Fibroblast of skin of left quadriceps (primary cell): ENCODE data around the gene C20orf202.

Source experiments
- DNase-seq, 2 experiments: peaks; one replicate each; pipeline ENCODE4 v3.0.0-alpha.2; 2013; ENCODE audit warnings: low read depth in 2 of 2

The C20orf202 gene

DNA sequence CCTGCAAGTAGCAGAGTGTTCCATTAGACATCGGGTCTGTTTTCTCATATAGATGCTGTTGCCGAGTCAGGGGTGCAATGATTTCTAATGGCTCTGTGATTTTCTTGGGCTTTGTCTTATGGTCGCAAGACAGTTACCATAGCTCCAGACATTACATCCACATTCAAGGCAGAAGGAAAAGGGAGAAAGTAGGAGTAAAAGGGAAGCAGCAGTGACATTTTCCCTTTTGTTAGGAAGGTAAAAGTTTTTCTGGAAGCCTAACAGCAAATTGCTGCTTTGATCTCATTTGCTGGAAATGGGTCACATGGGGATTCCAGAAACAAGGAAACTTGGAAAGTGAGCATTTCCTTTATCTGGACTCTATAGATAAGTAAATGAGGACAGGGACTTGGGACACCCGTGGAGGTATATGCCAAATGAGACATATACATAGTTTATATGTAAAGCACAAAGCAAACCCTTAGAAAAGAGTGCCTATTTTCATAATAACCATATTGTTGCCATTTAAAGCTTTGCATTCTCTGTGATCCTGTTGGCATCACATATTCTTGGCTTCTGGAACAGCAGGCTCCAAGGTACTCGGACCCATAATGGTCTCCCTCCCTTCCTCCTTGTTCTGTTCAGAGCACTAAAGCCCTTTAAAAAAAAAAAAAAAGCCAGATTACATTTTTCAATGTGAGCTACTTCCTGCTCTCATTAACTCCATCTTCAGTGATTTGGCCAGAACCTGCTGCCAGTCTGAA, at the start of gene C20orf202:
Gene C20orf202, plus strand, starts transcription at position 693 of the 743 bp plus-strand sequence. CDS start 132 bp downstream, outside the sequence.
- no peak for DNase-seq

DNA sequence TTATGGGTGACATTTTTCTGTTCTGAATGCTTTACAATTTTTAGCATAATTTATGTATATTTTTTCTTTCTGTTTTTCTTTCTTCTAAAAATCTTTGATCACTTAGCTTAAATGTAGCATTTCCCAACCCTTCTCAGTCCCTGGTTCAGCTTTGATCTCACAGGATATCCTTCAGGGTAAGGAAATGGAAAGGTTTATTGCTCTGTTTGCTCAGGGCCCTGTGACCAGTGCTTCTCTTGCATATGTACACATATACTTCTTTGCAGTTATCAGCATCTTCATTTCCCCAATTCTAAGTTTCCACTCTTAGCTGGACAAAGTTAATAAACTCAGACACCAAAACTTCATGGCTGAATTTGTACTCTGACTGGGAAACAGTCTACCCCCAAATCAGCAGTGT, 49.0 kb upstream of the C20orf202 start:
- DNase-seq = no peak

DNA sequence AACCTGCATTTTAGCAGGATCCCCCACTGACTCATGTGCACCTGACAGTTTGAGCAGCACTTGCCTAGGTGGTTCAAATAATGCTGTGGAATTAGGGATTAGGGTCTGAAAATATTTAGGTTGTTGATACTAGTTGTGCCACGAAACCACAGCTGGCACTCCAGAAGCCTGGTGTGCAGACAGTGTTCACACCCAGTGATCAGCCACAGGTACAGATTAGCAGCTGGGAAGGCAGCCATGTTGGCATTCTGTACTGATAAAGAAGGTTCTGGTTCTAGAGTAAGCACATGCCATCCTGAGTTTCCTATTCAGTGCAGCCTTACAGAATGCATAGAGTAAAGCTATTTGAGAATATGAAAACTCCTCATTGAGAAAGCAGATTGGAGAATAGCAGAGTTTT, 48.6 kb upstream of the C20orf202 start:
- DNase-seq = no peak

DNA sequence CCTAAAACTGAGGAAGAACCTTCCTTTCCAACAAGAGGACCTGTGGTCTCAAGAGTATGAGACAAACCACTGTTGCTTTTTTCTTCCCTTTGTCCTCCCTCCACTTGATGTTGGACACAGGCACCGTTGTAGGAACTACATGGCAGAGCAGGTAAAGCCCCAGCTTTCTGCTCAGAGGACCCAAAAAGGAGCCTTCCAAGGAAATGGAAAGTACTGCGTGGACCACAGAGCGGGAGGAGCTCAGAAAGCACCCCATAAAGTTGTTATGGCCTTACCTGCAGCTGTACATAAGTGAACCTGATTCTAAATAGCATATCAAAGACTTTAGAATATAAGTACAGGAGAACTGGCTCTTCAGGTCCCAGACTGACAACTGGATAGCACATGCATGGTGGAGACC, 47.9 kb upstream of the C20orf202 start:
- no peak for DNase-seq

DNA sequence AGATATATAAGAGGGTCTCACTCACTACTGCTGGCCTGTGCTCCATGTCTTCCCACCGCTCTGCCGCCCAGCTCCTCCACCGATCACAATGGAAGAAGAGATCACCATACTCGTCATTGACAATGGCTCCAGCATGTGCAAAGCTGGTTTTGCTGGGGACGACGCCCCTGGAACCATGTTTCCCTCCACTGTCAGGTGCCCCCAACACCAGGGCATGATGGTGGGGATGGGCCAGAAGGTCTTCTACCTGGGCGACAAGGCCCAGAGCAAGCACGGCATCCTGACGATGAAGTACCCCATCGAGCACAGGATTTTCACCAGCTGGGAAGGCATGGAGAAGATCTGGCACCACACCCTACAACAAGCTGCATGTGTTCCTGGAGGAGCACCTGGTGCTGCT, 42.8 kb upstream of the C20orf202 start:
- no peak for DNase-seq

DNA sequence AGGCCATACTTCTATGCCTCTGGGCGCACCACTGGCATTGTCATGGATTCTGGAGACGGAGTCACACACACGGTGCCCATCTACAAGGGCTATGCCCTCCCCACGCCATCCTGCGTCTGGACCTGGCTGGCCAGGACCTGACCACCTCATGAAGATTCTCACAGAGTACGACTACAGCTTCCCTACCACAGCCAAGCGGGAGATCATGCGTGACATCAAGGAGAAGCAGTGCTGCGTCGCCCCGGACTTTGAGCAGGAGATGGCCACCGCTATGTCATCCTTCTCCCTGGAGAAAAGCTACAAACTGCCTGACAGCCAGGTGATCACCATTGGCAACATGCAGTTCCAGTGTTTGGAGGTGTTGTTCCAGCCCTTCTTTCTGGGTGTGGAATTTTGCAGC, 42.3 kb upstream of the C20orf202 start:
- DNase-seq = no peak

DNA sequence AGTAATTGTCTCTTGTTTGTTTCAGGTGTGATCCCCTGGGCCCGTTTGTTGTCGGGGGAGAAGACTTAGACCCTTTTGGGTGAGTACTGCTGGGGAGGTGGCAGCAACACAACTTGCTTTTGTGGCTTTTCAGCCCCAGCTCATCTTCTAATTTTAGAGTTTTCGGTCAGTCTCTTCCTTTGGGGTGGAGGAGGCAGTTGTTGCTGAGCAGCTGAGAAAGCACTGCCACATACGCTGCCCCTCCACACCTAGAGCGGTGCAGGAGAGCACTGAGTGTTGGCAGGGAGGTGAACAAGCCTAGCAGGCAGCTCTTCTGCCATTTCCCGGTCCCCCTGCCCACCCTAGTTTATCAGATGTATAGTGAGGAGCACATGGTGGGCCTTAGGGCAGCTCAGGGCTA, 40.1 kb upstream of the C20orf202 start:
- no peak for DNase-seq

DNA sequence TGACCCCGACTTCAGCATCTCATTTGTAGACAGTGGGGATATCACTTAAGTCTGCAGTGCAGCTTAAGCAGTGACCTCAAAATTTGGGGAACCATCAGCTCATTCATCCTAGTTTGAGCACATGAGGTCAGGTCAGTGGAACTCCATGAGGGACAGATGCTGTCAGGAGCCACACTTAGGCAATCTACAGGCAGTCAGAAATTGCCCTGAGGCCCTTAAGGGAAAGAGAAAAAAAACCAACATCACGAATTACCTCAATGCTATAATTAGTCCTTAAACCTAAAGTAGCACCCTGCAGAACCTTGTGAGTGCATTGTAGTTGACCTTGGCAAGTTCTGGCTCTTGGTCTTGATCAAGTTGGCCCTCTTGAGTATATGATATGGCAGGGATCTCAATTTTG, 39.6 kb upstream of the C20orf202 start:
- DNase-seq = no peak

DNA sequence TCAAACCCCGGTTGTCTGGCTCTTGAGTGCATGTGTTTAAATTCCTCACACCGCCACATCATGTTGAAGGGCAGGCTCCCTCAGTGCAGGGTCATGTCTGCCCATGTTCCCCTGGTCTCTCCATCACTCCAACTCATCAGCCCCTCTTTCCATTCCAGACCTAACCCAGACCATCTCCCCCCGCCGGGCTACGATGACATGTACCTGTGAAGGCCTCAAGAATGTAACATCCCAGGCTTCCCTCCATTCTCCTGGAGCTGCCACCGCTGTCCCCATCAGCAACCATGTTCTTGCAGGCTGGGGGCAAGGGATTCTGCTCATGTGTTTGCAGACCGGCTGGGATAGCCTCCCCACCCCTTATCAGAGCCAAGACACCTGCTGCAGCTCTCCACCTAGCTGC, 38.4 kb upstream of the C20orf202 start:
- no peak for DNase-seq

DNA sequence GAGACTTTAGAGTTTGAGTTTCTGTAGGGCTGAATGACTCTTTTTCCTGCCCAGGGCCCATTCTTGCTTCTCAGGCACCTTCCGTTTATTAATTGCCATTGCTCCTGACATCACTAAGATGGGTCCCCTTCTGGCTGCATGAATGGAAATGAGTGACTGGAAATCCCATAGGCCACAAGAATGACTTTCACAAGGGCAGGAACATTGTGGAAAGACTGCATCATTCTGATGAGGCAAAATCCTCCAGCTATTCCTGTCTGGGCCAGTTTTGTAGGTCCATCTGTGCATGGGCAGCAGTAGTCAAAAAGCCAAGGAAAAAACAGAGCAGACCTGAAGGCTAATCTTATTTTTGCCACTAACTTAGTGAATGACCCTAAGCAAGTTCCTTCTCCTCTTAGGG, 37.7 kb upstream of the C20orf202 start:
- DNase-seq = no peak

DNA sequence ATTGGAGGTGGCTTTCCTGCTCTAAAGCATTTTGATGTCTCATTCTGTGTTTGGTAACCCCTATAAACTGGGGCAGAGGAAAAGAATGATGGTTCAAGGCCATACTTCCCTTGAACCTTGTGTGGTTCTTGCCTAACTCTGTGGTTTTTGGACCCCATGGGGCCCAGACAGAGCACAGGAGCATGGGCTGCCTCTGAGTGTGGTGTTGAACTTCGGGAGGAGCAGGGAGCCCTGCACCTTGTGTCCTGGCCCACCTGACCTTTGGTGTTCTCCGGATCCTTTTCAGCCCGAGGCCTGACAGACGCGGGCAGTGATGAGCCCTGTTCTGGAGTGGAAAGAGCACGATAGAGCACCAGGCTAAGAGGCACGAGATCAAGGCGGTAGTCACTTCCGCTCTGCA, 37.3 kb upstream of the C20orf202 start:
- DNase-seq = no peak

DNA sequence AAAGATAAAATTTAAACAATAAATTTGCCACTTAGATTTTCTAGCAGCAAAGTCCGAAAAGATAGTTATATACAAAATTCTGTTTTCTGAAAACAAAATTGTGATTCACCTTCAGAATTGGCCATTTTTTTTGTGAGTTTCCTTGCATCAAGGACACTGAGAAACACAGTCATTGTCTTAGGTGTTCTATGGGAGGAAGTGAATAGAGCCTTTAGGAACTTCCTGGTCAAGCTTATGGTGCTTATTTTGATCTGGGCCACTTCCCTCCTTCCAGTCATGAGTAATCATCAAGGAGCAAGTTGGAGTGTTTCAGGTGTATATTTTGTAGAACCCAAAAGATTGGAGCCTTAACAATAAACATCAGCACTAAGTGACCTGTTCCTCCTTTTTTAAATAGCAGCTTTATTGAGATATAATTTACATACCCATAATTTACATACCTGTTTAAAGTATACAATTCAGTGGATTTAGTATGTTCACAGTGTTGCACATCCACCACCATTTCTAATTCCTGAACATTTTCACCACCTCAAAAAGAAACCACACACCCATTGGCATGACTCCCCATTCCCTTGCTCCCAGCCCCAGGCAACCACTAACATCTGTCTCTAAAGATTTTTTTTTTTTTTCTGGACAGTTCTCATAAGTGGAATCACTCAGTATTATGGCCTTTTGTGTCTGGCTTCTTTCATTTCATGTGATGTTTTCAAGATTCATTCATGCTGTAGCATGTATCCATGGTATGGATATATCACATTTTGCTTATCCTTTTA, 36.1 kb upstream of the C20orf202 start:
- no peak for DNase-seq

DNA sequence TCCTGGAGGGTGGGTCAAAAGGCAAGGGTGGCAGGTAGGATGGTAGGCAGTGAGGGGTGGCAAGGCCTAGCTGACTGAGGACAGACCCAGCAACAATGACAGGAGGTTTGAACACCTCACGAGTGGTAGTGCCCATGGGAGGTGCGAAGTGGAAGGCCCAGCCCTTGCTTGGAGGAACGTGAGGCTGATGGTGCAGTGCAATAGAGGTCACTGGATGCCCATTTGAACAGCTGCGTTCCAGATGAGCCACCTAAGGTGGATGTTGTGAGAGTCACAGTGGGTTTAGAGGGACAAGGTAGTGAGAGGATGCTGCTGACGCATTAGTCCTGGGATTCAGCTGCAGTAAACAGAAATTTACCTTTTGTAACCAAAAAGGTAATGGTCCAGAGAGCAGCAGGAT, 34.0 kb upstream of the C20orf202 start:
- DNase-seq = no peak

DNA sequence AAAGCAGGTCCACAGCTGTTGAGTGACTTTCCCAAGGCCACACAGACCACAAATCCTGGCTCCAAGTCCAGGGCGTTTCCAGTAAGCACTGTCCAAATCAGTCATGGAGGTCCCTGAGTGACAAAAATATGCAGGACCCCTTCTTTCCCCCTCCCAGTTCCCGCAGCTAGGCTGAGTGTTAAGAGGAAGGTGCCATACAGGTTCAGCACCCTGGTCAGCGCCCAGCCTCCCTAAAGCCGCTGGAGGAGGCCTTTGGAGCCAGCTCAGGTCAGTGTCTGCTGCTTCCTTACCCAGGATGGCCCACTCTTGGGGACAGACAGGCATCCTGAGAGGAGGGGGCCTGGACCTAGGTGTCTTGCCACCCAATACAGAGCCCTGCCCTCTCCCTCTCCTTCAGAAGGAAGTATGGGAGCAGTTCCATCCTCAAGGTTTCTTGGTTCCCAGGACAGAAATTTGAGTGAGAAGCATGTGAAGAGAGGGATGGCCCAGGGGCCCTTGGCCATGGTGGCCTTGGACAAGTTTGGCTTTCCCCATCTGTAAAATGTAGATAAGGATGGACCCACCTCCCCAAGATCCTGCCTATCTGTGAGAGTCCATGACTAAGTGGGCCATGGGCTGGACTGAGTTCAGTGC, 31.7 kb upstream of the C20orf202 start:
- DNase-seq = no peak

DNA sequence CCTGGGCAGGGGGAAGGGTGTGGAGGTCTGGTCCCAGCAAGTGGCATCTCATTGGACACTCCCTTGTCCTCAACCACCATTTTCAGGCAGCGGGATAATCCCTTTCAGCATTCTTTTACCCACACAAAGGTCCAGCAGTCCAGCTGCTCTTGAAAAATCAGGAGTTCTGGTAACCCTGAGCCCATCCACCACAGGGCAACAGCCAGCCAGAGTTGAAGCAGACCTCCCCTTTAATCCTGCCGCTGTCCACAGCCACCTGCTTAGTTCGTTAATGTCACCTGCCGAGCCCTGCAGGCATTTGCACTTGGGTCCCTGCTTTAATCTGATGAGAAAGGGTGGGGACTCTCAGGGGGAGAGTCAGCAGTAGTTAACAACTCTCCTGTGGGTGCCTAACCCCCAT, 29.6 kb upstream of the C20orf202 start:
- DNase-seq = no peak

DNA sequence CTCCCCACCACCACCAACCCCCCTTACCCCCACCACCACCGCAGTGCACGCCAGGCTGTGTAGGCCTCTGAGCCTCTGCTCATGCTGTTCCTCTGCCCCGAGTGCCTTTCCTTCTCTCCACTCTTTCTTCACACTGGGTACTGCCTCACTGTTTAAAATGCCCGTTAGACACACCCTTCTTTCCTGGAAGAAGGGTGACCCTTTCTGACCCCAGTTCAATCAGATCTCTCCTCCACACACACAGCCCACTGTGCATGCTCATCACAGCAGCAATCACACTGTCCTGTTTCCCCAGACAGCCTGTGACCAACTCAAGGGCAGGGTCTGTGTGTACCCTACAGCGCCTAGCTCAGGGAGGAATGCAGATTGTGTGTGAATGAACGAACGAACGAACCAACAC, 28.5 kb upstream of the C20orf202 start:
- DNase-seq = no peak

DNA sequence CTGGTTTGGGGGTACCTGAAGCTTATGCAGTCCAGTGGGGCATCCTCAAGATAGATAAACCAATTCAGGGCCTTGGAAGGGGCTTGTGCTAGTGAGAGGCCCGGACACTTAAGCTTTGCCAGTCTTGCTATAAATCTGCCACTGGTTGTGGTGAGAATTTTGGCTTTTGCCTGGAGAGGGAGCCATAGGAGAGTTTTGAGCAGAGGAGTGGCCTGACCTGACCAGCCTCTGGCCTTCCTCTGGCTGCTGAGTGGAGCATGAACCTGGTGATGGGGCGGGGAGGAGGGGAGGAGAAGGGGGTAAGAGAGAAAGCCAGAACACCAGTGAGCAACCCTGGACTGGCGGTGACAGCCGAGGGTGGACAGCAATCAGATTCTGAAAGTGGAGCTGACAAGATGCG, 25.6 kb upstream of the C20orf202 start:
- DNase-seq = no peak

DNA sequence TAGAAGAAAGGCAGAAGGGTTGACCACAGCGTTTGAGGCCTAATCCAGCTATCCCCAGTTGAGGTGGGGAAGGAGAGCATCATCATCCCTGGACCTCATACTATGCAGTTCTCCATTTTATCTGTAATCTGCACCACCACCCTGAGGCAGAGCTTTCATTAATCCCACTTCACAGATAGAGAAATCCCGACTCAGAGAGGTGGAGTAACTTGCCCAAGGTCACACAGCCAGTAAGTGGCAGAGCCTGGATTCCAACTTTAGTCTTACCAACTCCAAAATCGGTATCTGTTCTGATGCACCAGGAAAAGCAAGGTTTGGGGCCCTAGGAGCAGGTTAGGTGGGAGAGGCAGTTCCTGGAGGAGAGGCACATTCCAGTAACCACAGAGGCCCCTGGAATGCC, 25.2 kb upstream of the C20orf202 start:
- DNase-seq = no peak

DNA sequence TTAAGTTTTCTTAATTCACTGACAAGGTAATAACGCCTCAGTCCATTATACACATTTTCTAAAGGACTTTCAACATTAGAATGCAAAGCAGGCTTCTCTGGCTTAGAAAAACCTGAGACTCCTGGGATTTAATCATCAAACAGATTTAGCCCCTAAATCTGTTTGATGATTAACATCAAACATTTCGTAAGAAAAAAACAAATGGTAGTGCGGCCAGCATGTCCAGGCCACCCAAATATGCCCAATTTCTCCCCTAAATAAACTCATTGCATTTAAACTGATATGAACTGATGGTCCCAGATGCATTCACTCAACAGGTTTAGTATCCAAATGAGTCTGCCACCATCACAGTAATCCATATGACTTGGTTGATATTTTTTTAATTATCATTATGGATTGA, 24.6 kb upstream of the C20orf202 start:
- DNase-seq = no peak

DNA sequence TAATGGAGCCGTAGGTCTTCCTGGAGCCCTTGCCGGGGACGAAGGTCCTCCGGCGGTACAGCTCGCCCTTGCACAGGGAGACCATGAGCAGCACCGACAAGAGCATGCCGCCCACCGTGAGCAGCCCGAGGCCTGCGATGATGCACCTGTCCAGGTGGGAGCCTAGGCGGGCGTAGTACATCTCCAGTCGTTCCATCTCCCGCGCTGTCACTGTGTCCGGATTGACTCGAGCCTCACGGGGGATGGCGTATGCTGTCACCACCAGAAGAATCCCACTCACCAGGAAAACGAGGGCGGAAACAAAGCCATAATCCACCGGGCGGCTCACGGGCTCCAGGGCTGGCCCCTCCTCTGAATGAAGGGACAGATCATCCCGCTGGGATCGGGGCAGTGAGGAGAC, 22.3 kb upstream of the C20orf202 start:
- DNase-seq = no peak

DNA sequence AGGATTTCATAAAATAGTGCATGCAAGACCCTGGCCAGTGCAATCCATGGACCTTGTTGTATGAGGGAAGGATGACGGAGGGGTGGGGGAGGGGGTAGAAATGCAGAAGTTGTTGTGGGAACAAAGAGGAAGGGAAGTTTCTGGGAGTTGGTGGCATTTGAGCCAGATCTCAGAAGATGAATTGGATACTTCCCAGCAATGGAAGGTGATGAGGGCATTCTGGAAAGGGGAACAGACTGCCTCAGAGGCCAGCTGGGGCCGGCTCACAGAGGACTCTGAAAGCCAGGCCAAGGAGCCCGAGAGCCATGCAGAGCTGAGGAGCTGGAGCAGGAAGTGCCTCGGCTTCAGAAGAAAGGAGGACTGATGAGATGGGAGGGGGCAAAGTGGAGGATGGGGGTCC, 21.1 kb upstream of the C20orf202 start:
- no peak for DNase-seq

DNA sequence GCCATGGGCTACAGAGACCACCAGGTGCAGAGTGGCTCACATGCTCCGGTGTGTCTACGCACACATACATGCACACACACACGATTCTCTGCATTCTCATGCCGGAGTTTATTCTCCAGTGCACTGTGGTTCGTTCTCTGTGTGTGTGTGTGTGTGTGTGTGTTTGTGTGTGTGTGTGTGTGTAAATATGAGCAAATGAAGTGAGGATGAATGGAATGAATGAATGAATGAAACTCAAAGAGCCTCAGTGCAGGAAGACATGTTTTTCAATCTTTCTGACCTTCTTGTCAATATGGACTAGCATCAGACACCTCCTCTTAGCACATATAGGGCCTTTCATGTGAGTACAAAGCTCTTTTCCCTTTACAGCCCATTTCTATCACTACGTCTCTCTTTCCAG, 20.1 kb upstream of the C20orf202 start:
- no peak for DNase-seq

DNA sequence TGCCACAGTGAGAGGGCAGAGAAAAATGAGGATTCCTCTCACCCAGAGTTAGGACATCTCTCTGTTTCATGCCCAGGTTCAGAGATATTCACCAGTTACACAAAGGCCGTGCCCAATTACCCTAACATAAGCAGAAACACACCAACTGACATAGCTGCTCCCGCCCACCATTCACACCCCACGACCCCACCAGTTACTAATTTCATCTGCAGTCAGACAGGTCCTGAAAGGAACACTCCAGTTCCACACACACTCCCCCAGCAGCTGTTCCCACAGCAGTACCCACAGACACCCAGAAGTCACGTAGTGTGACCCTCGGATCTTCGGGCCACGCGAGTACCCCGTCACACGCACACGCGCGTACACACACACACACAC, 19.0 kb upstream of the C20orf202 start:
- no peak for DNase-seq
